Measurements from ENCODE around the gene DNAH8. TPM values are rescaled to one million over a fixed set of nuclear protein-coding genes. Genes with fewer than 3 reads are reported as not detected.

Gene DNAH8
- total and polyA plus RNA-seq, 4 donors, result 0.01 to 0.37 (median 0.11) TPM

DNA sequence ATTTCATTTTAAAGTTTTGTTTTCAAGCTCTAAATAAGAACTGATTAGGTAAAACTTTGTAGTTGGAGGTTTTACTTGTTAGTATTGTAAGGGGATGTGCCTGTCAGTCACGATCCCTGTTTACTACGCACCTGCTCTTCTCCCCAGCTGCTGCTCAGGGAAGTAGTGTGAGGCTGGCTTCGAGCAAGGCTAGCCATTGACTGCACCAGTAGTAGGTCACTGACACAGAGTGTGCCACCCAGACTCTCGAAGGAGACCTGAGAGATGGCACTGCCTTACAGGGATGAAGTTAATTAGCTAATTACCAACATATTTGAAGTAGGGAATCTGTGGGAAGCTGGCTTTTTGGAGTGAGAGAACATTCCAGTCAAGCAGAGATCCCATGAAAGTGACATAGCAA lies 89.2 kb downstream of the DNAH8 start:
- ATAC-seq (ENCODE audit: insufficient read depth, low FRiP score), result no peak
- WGBS, 2 donors, result 62 to 79% methylated on average over 4 of the region's 4 CpGs
- TF ChIP-seq, protein P1, sequence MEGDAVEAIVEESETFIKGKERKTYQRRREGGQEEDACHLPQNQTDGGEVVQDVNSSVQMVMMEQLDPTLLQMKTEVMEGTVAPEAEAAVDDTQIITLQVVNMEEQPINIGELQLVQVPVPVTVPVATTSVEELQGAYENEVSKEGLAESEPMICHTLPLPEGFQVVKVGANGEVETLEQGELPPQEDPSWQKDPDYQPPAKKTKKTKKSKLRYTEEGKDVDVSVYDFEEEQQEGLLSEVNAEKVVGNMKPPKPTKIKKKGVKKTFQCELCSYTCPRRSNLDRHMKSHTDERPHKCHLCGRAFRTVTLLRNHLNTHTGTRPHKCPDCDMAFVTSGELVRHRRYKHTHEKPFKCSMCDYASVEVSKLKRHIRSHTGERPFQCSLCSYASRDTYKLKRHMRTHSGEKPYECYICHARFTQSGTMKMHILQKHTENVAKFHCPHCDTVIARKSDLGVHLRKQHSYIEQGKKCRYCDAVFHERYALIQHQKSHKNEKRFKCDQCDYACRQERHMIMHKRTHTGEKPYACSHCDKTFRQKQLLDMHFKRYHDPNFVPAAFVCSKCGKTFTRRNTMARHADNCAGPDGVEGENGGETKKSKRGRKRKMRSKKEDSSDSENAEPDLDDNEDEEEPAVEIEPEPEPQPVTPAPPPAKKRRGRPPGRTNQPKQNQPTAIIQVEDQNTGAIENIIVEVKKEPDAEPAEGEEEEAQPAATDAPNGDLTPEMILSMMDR (IDR thresholded peaks at IDR 0.05; ENCODE audit: control extremely low read depth, extremely low read depth), result no peak

GRCh38 chr6:38805127-38805655 lies 90.1 kb downstream of the DNAH8 start:
- Histone ChIP-seq H3K4me3 (no peak overlapping the region), H3K27ac (ENCODE audit: low read depth in 1 of 2, low read length in 1 of 2) (no peak overlapping the region), H3K9me3 (ENCODE audit: control insufficient read depth in 4 of 4, insufficient read depth in 3 of 4, low read length in 3 of 4) (no peaks in the 10 kb centered on the region), H3K36me3 (ENCODE audit: control insufficient read depth in 4 of 4, insufficient read depth in 4 of 4, low read length in 4 of 4) (no peaks in the 10 kb centered on the region), H3K27me3 (ENCODE audit: control insufficient read depth in 3 of 3, insufficient read depth in 3 of 3, low read length in 2 of 3) (no peaks in the 10 kb centered on the region), H3K9ac (ENCODE audit: insufficient read depth in 1 of 2, low read length in 2 of 2) (no peak overlapping the region), H3K4me1 (ENCODE audit: control insufficient read depth in 5 of 5, insufficient read depth in 5 of 5, low read length in 5 of 5) (peaks cover 0 to 3% (median 0%) of the 10 kb centered on the region in 5 donors)
- DNase-seq (no peak), ATAC-seq (ENCODE audit: insufficient read depth, low FRiP score) (no peak)
- TF ChIP-seq, protein P1 (IDR thresholded peaks at IDR 0.05; ENCODE audit: control extremely low read depth, extremely low read depth), result no peak
- WGBS, 2 donors, result 86 to 88% methylated on average over 4 of the region's 4 CpGs

More for the DNA sequence above, 89.2 kb downstream of the DNAH8 start:
- Histone ChIP-seq H3K27me3 (ENCODE audit: control insufficient read depth in 3 of 3, insufficient read depth in 3 of 3, low read length in 2 of 3) (no peaks in the 10 kb centered on the region), H3K9me3 (ENCODE audit: control insufficient read depth in 4 of 4, insufficient read depth in 3 of 4, low read length in 3 of 4) (no peaks in the 10 kb centered on the region), H3K4me1 (ENCODE audit: control insufficient read depth in 5 of 5, insufficient read depth in 5 of 5, low read length in 5 of 5) (peaks cover 0 to 3% (median 0%) of the 10 kb centered on the region in 5 donors), H3K4me3 (no peak overlapping the region), H3K36me3 (ENCODE audit: control insufficient read depth in 4 of 4, insufficient read depth in 4 of 4, low read length in 4 of 4) (no peaks in the 10 kb centered on the region), H3K27ac (ENCODE audit: low read depth in 1 of 2, low read length in 1 of 2) (no peak overlapping the region), H3K9ac (ENCODE audit: insufficient read depth in 1 of 2, low read length in 2 of 2) (no peak overlapping the region)
- DNase-seq, result no peak

- ATAC-seq (ENCODE audit: insufficient read depth, low FRiP score) (no peak), DNase-seq (no peak)
- 51 to 69% methylated on average over 2 of the region's 2 CpGs for WGBS, 2 donors
- H3K9me3 ChIP-seq (ENCODE audit: control insufficient read depth in 4 of 4, insufficient read depth in 3 of 4, low read length in 3 of 4), result no peaks in the 10 kb centered on the region
- TF ChIP-seq, protein P1 (IDR thresholded peaks at IDR 0.05; ENCODE audit: control extremely low read depth, extremely low read depth), result no peak
- no peak overlapping the region for H3K9ac ChIP-seq (ENCODE audit: insufficient read depth in 1 of 2, low read length in 2 of 2)
- H3K27ac ChIP-seq (ENCODE audit: low read depth in 1 of 2, low read length in 1 of 2), result no peak overlapping the region
- no peak overlapping the region for H3K4me3 ChIP-seq
- no peaks in the 10 kb centered on the region for H3K27me3 ChIP-seq (ENCODE audit: control insufficient read depth in 3 of 3, insufficient read depth in 3 of 3, low read length in 2 of 3)
- no peaks in the 10 kb centered on the region for H3K36me3 ChIP-seq (ENCODE audit: control insufficient read depth in 4 of 4, insufficient read depth in 4 of 4, low read length in 4 of 4)
- H3K4me1 ChIP-seq (ENCODE audit: control insufficient read depth in 5 of 5, insufficient read depth in 5 of 5, low read length in 5 of 5), result peaks cover 0 to 3% (median 0%) of the 10 kb centered on the region in 5 donors
Measured at GRCh38 chr6:38805692-38806091, 90.6 kb downstream of the DNAH8 start.

DNA sequence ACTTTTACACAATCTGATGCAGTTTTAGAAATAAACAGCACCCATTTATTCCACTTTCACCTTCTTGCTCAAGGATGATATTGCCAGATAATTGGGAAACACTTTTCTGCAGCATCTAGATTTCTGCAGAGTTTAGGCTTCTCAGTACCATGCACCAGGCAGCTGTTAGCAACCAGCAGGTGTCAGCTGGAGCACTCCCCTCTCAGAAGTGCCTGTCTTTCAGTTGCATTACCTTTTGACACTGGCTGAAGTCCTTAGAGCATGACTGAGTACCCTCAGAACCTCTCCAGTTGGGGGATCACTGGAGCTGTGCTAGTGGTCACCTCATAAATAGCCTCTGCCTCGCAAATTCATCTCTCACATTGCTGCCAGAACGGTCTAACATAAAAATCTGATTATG lies 91.2 kb downstream of the DNAH8 start:
- H3K9ac ChIP-seq (ENCODE audit: insufficient read depth in 1 of 2, low read length in 2 of 2), result no peak overlapping the region
- H3K4me3 ChIP-seq, result no peak overlapping the region
- H3K36me3 ChIP-seq (ENCODE audit: control insufficient read depth in 4 of 4, insufficient read depth in 4 of 4, low read length in 4 of 4), result no peaks in the 10 kb centered on the region
- H3K4me1 ChIP-seq (ENCODE audit: control insufficient read depth in 5 of 5, insufficient read depth in 5 of 5, low read length in 5 of 5), result peaks cover 0 to 2% (median 0%) of the 10 kb centered on the region in 5 donors
- DNase-seq (no peak), ATAC-seq (ENCODE audit: insufficient read depth, low FRiP score) (no peak)
- H3K27ac ChIP-seq (ENCODE audit: low read depth in 1 of 2, low read length in 1 of 2), result no peak overlapping the region
- no peaks in the 10 kb centered on the region for H3K27me3 ChIP-seq (ENCODE audit: control insufficient read depth in 3 of 3, insufficient read depth in 3 of 3, low read length in 2 of 3)
- no peaks in the 10 kb centered on the region for H3K9me3 ChIP-seq (ENCODE audit: control insufficient read depth in 4 of 4, insufficient read depth in 3 of 4, low read length in 3 of 4)
- 60 to 89% methylated on average over 2 of the region's 2 CpGs for WGBS, 2 donors
- TF ChIP-seq, protein P1 (IDR thresholded peaks at IDR 0.05; ENCODE audit: control extremely low read depth, extremely low read depth), result no peak
